ENCODE measurements around the gene JSRP1.

Gene JSRP1

DNA sequence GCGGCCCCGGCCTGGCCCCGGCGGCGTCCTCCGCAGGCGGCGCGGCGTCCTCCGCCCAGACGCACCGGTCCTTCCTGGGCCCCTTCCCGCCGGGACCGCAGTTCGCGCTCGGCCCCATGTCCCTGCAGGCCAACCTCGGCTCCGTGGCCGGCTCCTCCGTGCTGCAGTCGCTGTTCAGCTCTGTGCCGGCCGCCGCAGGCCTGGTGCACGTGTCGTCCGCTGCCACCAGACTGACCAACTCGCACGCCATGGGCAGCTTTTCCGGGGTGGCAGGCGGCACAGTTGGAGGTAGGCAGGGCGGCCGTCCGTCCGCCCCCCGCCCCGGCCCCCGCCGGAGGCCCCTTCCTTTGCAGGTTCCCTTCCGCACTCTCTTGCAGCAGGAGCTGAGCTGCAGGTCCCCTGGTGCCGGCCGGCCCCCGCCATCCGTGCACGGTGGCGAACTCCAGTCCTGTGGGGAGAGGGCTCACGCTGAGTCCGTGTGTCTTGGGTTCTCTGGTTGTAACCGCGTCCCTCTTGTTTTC is 29.3 kb downstream of the JSRP1 start:
- H3K4me2 ChIP-seq (ENCODE audit: low read length): peak overlapping the region; percentile 62
- TF ChIP-seq EZH2 (IDR thresholded peaks at IDR 0.05; ENCODE audit: borderline replicate concordance, low read length): no peak
- TF ChIP-seq, protein P1, sequence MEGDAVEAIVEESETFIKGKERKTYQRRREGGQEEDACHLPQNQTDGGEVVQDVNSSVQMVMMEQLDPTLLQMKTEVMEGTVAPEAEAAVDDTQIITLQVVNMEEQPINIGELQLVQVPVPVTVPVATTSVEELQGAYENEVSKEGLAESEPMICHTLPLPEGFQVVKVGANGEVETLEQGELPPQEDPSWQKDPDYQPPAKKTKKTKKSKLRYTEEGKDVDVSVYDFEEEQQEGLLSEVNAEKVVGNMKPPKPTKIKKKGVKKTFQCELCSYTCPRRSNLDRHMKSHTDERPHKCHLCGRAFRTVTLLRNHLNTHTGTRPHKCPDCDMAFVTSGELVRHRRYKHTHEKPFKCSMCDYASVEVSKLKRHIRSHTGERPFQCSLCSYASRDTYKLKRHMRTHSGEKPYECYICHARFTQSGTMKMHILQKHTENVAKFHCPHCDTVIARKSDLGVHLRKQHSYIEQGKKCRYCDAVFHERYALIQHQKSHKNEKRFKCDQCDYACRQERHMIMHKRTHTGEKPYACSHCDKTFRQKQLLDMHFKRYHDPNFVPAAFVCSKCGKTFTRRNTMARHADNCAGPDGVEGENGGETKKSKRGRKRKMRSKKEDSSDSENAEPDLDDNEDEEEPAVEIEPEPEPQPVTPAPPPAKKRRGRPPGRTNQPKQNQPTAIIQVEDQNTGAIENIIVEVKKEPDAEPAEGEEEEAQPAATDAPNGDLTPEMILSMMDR (IDR thresholded peaks at IDR 0.05; ENCODE audit: low read length): no peak
- peaks cover 65% of the 10 kb centered on the region for H3K4me1 ChIP-seq (ENCODE audit: insufficient read depth, low read length, severe bottlenecking)
- H3K9me3 ChIP-seq (ENCODE audit: low read length): no peaks in the 10 kb centered on the region
- peak overlapping the region; percentile 49; the same call in 1 of the 2 replicates for H3K9ac ChIP-seq (ENCODE audit: low read length)
- peak overlapping the region; percentile 36 for H3K4me3 ChIP-seq (ENCODE audit: low read depth, low read length, poor library complexity, severe bottlenecking)
- no peak overlapping the region for H2AFZ ChIP-seq (ENCODE audit: low read length)
- H3K27me3 ChIP-seq (ENCODE audit: insufficient read depth, low read length): no peaks in the 10 kb centered on the region
- H4K20me1 ChIP-seq (ENCODE audit: insufficient read depth, low read length): no peaks in the 10 kb centered on the region
- peaks cover 48% of the 10 kb centered on the region for H3K36me3 ChIP-seq (ENCODE audit: insufficient read depth, low read length)
- H3F3A ChIP-seq (ENCODE audit: insufficient read depth, low read length): no peaks in the 10 kb centered on the region
- peak overlapping the region; percentile 92 for H3K27ac ChIP-seq (ENCODE audit: low read depth, low read length, poor library complexity, severe bottlenecking)
- H3K79me2 ChIP-seq (ENCODE audit: insufficient read depth, low read length): no peaks in the 10 kb centered on the region
- H3K9me2 ChIP-seq (ENCODE audit: low read depth, low read length): no peaks in the 10 kb centered on the region

GRCh38 chr19:2226051-2226839 is 30.0 kb downstream of the JSRP1 start:
- H3K36me3 ChIP-seq (ENCODE audit: insufficient read depth, low read length): peaks cover 47% of the 10 kb centered on the region
- no peak overlapping the region for H2AFZ ChIP-seq (ENCODE audit: low read length)
- no peaks in the 10 kb centered on the region for H3K9me3 ChIP-seq (ENCODE audit: low read length)
- H3K4me2 ChIP-seq (ENCODE audit: low read length): no peak overlapping the region
- no peaks in the 10 kb centered on the region for H3K9me2 ChIP-seq (ENCODE audit: low read depth, low read length)
- no peaks in the 10 kb centered on the region for H3F3A ChIP-seq (ENCODE audit: insufficient read depth, low read length)
- no peak overlapping the region for H3K9ac ChIP-seq (ENCODE audit: low read length)
- no peak for TF ChIP-seq EZH2 (IDR thresholded peaks at IDR 0.05; ENCODE audit: borderline replicate concordance, low read length)
- TF ChIP-seq, protein P1 (IDR thresholded peaks at IDR 0.05; ENCODE audit: low read length): no peak
- H3K79me2 ChIP-seq (ENCODE audit: insufficient read depth, low read length): no peaks in the 10 kb centered on the region
- no peak overlapping the region for H3K4me3 ChIP-seq (ENCODE audit: low read depth, low read length, poor library complexity, severe bottlenecking)
- no peak overlapping the region for H3K27ac ChIP-seq (ENCODE audit: low read depth, low read length, poor library complexity, severe bottlenecking)
- H3K27me3 ChIP-seq (ENCODE audit: insufficient read depth, low read length): no peaks in the 10 kb centered on the region
- H3K4me1 ChIP-seq (ENCODE audit: insufficient read depth, low read length, severe bottlenecking): peaks cover 65% of the 10 kb centered on the region
- no peaks in the 10 kb centered on the region for H4K20me1 ChIP-seq (ENCODE audit: insufficient read depth, low read length)

- peaks cover 46% of the 10 kb centered on the region for H3K36me3 ChIP-seq (ENCODE audit: insufficient read depth, low read length)
- H3K9me3 ChIP-seq (ENCODE audit: low read length): no peaks in the 10 kb centered on the region
- H3K4me2 ChIP-seq (ENCODE audit: low read length): no peak overlapping the region
- H3K4me3 ChIP-seq (ENCODE audit: low read depth, low read length, poor library complexity, severe bottlenecking): no peak overlapping the region
- no peaks in the 10 kb centered on the region for H4K20me1 ChIP-seq (ENCODE audit: insufficient read depth, low read length)
- no peak overlapping the region for H3K27ac ChIP-seq (ENCODE audit: low read depth, low read length, poor library complexity, severe bottlenecking)
- H2AFZ ChIP-seq (ENCODE audit: low read length): no peak overlapping the region
- peaks cover 70% of the 10 kb centered on the region for H3K4me1 ChIP-seq (ENCODE audit: insufficient read depth, low read length, severe bottlenecking)
- no peak overlapping the region for H3K9ac ChIP-seq (ENCODE audit: low read length)
- H3F3A ChIP-seq (ENCODE audit: insufficient read depth, low read length): no peaks in the 10 kb centered on the region
- TF ChIP-seq, protein P1 (IDR thresholded peaks at IDR 0.05; ENCODE audit: low read length): no peak
- no peak for TF ChIP-seq EZH2 (IDR thresholded peaks at IDR 0.05; ENCODE audit: borderline replicate concordance, low read length)
- H3K27me3 ChIP-seq (ENCODE audit: insufficient read depth, low read length): no peaks in the 10 kb centered on the region
- no peaks in the 10 kb centered on the region for H3K9me2 ChIP-seq (ENCODE audit: low read depth, low read length)
- H3K79me2 ChIP-seq (ENCODE audit: insufficient read depth, low read length): no peaks in the 10 kb centered on the region
Observed at GRCh38 chr19:2225415-2226050, 30.7 kb downstream of the JSRP1 start.

Measured in OCI-LY1 (cell line).